Epithelial cell of prostate (primary cell): ENCODE results near the gene METTL17.
"Not testable (repeated sequence)": the region's sequence is repeated elsewhere in the genome, so short reads cannot be mapped to it uniquely, and the experiment has no call there.

Experiments used
- DNase-seq: peaks from one replicate; pipeline ENCODE4 v3.0.0-alpha.2; 2011; ENCODE audit warnings: low read depth, low spot score
- H3K27ac ChIP-seq: fragments of 450-650 bp; 2 replicates; pipeline ENCODE4 v1.5.1; 2017; ENCODE audit warnings: mild to moderate bottlenecking

METTL17 gene, protein sequence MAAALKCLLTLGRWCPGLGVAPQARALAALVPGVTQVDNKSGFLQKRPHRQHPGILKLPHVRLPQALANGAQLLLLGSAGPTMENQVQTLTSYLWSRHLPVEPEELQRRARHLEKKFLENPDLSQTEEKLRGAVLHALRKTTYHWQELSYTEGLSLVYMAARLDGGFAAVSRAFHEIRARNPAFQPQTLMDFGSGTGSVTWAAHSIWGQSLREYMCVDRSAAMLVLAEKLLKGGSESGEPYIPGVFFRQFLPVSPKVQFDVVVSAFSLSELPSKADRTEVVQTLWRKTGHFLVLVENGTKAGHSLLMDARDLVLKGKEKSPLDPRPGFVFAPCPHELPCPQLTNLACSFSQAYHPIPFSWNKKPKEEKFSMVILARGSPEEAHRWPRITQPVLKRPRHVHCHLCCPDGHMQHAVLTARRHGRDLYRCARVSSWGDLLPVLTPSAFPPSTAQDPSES

DNA sequence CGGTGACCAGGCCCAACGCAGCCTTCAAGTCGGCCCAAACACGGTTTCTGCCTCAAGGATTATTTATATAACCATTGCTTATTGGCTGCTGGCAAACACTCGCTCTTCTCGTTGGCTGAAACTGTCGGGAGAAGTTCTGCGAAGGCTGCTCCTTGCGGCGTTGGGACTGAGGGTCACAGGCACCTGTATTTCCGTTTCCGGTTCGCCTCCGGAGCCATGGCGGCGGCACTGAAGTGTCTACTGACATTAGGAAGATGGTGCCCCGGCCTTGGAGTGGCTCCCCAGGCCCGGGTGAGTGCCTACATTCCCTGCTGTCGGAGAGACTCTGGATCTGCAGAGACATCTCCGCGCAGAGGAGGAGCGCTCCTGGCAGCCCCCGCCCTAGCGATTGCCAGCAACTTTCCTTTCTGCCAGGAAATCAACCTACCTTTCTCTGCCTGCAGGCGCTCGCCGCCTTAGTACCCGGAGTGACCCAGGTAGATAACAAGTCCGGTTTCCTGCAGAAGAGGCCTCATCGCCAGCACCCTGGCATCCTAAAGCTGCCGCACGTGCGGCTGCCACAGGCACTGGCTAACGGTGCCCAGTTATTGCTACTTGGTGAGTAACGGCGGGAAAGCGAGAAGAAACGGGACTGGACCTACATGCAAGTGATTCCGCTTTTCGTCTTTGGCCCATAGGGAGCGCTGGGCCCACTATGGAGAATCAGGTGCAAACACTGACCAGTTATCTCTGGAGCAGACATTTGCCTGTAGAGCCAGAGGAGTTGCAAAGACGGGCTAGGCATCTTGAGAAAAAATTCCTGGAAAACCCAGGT, at the start of gene METTL17:
Gene METTL17 (plus strand): TSS at position 194 of the 814 bp plus-strand sequence. CDS start 23 bp downstream, at position 217.
- H3K27ac ChIP-seq = peak within 1 kb of the TSS; percentile 83
- DNase-seq = peak; percentile 91

DNA sequence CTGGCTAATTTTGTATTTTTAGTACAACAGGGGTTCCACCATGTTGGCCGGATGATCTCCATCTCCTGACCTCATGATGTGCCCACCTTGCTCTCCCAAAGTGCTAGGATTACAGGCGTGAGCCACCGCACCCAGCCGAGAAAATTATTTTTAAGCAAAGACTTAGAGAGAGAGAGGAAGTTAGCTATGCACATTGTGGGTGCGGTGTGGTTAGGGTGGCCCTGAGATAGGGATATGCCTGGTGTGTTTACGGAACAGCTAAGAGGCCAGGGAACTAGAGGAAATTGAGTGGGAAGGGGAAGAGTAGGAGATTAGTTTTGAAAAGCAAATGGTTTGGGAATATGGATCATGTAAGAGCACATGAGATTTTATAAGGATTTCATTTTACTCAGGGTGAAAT, 44.6 kb upstream of the METTL17 start:
- not testable (repeated sequence) for H3K27ac ChIP-seq, DNase-seq

DNA sequence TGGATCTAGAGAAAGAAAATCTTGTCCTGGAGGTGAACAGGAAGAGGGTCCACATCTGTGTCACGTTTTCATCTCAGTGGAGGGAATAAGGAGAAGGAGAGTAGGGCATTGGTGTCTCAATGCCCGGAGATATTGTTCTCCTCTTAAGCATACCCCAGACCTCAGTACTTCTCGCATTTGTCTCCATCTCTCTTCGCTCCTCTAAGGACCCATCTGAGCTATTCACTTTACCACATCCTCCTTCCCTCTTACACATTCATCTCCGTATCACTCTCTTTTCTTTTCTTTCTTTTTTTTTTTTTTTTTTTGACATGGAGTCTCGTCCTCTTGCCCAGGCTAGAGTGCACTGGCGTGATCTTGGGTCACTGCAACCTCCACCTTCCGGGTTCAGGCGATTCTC, 43.1 kb upstream of the METTL17 start:
- H3K27ac ChIP-seq, DNase-seq: not testable (repeated sequence)

- H3K27ac ChIP-seq, DNase-seq: not testable (repeated sequence)
Observed at GRCh38 chr14:20954736-20955537, 34.8 kb upstream of the METTL17 start, which contains the start of gene RNASE2. TSS of gene RNASE2 (plus strand) at chr14:20955487. CDS start at chr14:20955772, 285 bp downstream.

DNA sequence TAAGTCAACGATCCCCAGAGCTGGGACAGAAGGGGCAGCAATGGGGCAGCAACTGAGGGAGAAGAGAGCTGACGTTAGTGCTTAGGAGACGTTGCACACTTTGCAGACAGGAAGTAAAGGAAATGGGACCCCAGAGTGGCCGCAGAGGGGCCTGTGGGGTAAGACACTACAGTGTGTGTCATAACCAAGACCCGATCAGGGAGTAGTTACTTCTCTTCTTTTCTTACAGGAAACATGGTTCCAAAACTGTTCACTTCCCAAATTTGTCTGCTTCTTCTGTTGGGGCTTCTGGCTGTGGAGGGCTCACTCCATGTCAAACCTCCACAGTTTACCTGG, 34.3 kb upstream of the METTL17 start:
- H3K27ac ChIP-seq, DNase-seq: not testable (repeated sequence)

GRCh38 chr14:20956376-20956976, 33.3 kb upstream of the METTL17 start:
- no peak overlapping the region for H3K27ac ChIP-seq
- no peak for DNase-seq

GRCh38 chr14:20958946-20959345, 30.8 kb upstream of the METTL17 start:
- H3K27ac ChIP-seq, DNase-seq: not testable (repeated sequence)

- no peak overlapping the region for H3K27ac ChIP-seq
- no peak for DNase-seq
Observed at GRCh38 chr14:20969336-20969735, 20.4 kb upstream of the METTL17 start.

GRCh38 chr14:20970647-20970982, 19.2 kb upstream of the METTL17 start:
- H3K27ac ChIP-seq = no peak overlapping the region
- DNase-seq = no peak

DNA sequence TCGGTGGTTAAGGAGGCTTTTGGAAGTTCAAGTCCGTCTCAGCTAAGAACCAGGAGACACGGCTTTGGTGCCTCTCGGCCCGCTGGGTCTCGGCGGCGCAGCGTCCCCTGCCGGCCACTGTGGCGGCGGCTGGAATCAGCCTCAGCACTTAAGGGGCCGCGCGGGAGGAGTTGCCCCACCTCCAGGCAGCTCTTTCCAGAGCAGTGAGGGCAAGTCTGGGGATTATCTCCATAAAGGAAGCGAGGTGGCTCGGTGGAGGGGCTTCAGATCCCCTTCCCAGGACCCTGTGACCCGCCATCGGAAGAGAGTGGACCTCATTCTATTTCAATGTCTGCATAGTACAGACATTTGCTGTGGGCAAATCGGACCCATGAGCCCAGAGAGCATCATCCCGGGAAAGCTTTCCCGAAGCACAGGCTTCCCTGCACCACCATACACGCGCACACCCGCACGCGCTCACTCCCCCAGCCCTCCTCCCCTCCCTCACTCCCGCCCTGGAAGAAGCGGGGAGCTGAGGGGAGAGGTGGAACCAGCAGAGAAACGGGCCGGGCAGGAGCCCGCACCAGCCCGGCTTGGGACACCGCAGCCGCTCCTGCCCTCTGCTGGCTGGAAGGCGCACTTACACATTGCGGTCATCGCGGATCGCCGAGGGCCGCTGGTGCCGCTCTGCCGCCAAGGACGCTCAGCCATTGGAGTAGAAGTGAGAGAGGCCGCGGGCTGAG, 18.6 kb upstream of the METTL17 start:
- DNase-seq = no peak
- no peak overlapping the region for H3K27ac ChIP-seq

GRCh38 chr14:20971705-20972021, 18.1 kb upstream of the METTL17 start:
- no peak overlapping the region for H3K27ac ChIP-seq
- DNase-seq = no peak

DNA sequence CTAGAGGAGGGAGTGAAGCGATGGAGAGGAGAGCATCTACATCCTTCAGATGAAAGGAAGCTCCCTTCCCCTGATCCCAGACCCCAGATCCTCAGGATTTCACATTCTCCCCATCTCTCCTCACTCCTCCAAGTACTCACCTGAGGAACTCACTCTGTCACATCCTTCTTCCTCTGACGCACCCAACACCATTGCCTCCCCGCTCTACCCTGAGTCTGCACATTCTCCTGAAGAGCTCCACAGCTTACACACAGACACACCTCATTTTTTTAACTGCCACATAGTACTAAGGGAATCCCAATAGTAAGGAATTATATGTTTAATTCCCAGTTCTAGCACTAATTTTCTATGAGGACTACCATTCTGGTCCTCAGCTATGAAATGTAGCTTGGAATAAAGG, 16.3 kb upstream of the METTL17 start:
- H3K27ac ChIP-seq = peak overlapping the region; percentile 4
- no peak for DNase-seq

- no peak for DNase-seq
Observed at GRCh38 chr14:20976291-20976690, 13.5 kb upstream of the METTL17 start.

DNA sequence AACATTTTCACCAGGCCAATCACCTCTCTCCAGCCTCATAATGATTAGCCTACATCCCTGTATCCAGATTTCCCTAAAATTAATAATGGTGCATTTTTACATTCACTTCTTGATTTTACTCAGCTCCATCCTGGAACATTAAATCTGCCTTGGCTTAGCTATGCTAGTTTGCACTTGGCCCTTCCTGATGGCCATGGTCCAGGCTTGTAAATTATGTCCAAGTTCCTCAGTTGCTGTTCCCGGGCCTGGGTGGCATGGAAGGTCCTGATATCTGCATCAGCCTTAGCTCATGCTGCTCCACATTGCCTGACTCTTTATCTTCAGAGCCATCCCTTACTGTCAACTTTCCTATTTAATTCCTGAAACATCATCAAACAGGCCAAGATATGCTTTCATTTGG, 11.1 kb upstream of the METTL17 start:
- H3K27ac ChIP-seq = no peak overlapping the region

More at GRCh38 chr14:20976291-20976690, 13.5 kb upstream of the METTL17 start:
- H3K27ac ChIP-seq = no peak overlapping the region

GRCh38 chr14:20980906-20981305, 8.9 kb upstream of the METTL17 start:
- H3K27ac ChIP-seq = no peak overlapping the region
- no peak for DNase-seq

More for the DNA sequence above, 11.1 kb upstream of the METTL17 start:
- no peak for DNase-seq

DNA sequence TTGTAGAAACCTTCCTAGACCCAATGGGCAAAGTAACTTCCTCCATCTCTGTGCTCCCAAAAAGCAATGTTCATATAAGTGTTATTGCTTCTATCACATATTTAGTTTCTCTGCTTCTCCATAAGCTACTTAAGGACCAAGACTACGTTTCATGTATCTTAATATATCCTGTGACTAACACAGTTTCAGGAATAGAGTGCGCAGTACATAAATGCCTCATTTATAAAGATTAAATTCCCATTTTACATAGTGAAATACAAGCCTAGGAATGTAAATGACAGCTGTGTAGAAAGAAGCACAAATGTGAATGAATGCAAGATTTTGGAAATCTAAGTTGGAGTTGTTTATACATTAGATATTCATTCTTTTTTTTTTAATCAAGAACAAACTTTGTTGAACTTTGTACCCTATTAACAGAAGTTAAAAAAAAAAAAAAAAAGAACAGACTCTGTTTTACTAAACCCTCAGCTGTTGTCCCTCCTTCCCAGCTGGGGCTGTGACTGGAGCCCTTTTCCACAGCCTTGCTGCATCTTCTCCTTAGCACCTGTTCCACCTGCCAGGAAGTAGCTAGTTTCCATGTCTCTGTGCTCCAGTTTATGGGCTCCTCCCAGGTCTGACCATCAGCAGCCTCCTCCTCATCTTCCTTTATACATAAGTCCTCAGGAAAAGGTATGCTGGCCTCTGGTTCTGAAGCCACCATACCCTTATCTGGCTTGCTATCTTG, 7.0 kb upstream of the METTL17 start:
- DNase-seq = no peak
- no peak overlapping the region for H3K27ac ChIP-seq

GRCh38 chr14:20985650-20986049, 4.1 kb upstream of the METTL17 start:
- not testable (repeated sequence) for H3K27ac ChIP-seq, DNase-seq

DNA sequence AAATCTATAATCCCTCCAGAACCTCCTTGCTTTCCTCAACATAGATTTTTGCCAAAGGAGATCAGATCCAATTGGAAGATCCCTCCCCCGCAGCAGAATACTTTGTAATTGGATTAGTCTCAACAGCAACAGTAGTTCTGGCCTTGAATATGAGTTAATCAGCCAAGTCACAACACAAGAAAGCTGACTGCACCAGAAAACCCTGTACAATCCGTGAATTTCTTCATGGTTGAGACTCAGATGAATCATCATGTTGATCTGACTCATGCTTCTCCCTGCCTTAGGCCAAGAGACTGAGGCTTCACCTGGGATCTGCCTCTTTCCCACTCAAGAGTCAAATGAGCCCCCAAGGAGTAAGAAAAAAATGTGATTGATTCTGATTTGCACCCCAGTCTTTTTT, 3.0 kb upstream of the METTL17 start:
- DNase-seq = peak; percentile 96
- peak overlapping the region; percentile 71 for H3K27ac ChIP-seq
